OCI-LY3 (cell line): Measurements from ENCODE around the gene CPAMD8.

Source experiments
- EZH2phosphoT487 ChIP-seq: fragments of 200-600 bp; shearing (Covaris generic); IDR thresholded peaks from 2 replicates; pipeline ENCODE4 v1.6.1; 2018; ENCODE audit warnings: antibody characterized with exemption, mixed run types, low read depth
- TF ChIP-seq, protein P1 (sequence below): fragments of 200-600, 300-600 bp; sonication (generic); IDR thresholded peaks from 2 replicates; pipeline ENCODE4 v1.5.1; 2014; ENCODE audit warnings: antibody characterized with exemption, low read length, low read depth

DNA sequence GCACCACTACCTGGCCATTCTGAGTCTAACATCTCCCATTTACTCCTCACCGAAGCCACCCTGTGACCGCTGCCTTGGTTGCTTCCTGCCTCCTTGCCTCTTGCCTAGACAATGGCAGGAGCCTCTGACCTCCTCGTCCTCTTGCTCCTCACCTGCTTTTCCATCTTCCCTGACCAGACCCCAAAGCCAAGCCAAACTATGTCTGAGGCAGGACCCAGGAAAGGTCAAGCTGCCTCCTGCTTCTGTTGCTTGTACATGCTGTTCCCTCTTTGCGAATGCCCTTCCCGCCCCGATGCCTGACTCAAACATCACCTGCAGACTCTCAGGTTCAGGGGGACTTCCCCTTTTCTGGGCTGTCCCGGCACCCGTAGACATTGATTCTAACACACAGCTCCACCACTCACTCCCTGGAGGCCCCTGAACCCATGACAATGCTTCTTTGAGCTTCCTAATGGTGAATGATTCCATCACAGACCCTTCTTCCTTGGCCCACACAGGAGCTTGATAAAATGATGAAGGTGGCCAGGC, 77.0 kb downstream of the CPAMD8 start:
- no peak for TF ChIP-seq EZH2phosphoT487
- TF ChIP-seq, protein P1, sequence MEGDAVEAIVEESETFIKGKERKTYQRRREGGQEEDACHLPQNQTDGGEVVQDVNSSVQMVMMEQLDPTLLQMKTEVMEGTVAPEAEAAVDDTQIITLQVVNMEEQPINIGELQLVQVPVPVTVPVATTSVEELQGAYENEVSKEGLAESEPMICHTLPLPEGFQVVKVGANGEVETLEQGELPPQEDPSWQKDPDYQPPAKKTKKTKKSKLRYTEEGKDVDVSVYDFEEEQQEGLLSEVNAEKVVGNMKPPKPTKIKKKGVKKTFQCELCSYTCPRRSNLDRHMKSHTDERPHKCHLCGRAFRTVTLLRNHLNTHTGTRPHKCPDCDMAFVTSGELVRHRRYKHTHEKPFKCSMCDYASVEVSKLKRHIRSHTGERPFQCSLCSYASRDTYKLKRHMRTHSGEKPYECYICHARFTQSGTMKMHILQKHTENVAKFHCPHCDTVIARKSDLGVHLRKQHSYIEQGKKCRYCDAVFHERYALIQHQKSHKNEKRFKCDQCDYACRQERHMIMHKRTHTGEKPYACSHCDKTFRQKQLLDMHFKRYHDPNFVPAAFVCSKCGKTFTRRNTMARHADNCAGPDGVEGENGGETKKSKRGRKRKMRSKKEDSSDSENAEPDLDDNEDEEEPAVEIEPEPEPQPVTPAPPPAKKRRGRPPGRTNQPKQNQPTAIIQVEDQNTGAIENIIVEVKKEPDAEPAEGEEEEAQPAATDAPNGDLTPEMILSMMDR, result no peak
